ENCODE results near the gene BACE2.

GRCh38 chr21:41139951-41140350 lies 28.0 kb upstream of the BACE2 start:
- TF ChIP-seq CTCF (IDR thresholded peaks at IDR 0.05; ENCODE audit: poor library complexity) (no peak), EZH2 (IDR thresholded peaks at IDR 0.05; ENCODE audit: borderline replicate concordance) (no peak), EZH2phosphoT487 (IDR thresholded peaks at IDR 0.05; ENCODE audit: low read depth, severe bottlenecking, unreplicated experiment) (no peak)
